Gastrocnemius medialis (tissue), 4 donors: ENCODE results near the gene ADAM12.

Experiments used
- CTCF ChIP-seq, 5 experiments: fragments of 450-650 bp in 3 of 5; fragments of 200-600 bp in 2 of 5; sonication (generic) in 2 of 5; IDR thresholded peaks in 4 of 5; conservative IDR thresholded peaks in 1 of 5; 1 replicate in 4 of 5; 2 replicates in 1 of 5; pipeline ENCODE4 v1.5.1; 2016 to 2019; ENCODE audit warnings: antibody characterized with exemption in 5 of 5, mild to moderate bottlenecking in 3 of 5, moderate library complexity in 3 of 5
- POLR2A ChIP-seq, 2 donors: fragments of 450-650 bp; IDR thresholded peaks; one replicate each; pipeline ENCODE4 v1.6.1; 2017; ENCODE audit warnings: antibody characterized with exemption in 2 of 2, mild to moderate bottlenecking in 2 of 2, moderate library complexity in 2 of 2

- TF ChIP-seq CTCF (IDR thresholded peaks at IDR 0.05 in 4 of 5, conservative IDR thresholded peaks at IDR 0.05 in 1 of 5) (no peak), POLR2A (IDR thresholded peaks at IDR 0.05) (no peak)
Observed at GRCh38 chr10:126214679-126215078, 173.6 kb downstream of the ADAM12 start.
